ENCODE measurements around the gene ATP2C2.
"Not testable (repeated sequence)": the region's sequence is repeated elsewhere in the genome, so short reads cannot be mapped to it uniquely, and the experiment has no call there.

ATP2C2 gene

DNA sequence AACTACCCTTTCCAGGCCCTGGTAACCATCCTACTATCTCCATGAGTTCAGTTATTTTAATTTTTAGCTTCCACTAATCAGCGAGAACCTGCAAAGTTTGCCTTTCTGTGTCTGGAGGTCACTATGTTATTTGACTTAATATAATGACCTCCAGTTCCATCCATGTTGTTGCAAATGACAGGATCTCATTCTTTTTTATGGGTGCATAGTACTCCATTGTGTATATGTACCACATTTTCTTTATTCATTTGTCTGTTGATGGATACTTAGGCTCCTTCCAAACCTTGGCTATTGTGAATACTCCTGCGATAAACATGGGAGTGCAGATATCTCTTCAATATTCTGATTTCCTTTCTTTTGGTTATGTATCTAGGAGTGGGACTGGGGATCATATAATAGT lies 31.6 kb downstream of the ATP2C2 start:
- DNase-seq: not testable (repeated sequence)

DNA sequence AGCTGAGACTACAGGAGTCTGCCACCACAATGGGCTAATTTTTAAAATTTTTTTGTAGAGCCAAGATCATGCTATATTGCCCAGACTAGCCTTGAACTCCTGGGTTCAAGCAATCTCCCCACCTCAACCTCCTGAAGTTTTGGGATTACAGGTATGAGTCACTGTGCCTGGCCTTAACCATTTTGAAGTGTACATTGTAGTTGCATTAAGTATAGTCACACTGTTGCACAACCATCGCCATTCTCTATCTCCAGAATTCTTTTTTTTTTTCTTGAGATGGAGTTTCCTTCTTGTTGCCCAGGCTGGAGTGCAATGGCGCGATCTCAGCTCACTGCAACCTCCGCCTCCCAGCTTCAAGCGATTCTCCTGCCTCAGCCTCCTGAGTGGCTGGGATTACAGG lies 35.1 kb downstream of the ATP2C2 start:
- DNase-seq: not testable (repeated sequence)

DNA sequence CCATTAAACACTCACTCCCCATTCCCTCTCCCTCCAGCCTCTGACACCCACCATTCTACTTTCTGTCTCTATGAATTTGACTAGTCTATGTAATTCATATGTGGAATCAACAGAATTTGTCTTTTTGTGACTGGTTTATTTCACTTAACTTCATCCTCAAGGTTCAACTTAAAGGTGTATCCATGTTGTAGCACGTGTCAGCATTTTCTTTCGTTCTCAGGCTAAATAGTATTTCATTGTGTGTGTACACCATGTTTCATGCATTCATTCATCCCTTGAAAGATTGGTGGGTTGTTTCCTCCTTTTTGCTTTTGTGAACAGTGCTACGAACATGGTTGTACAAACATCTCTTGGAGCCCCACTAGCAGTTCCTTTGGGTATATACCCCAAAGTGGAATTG lies 36.0 kb downstream of the ATP2C2 start:
- DNase-seq: no peak

DNA sequence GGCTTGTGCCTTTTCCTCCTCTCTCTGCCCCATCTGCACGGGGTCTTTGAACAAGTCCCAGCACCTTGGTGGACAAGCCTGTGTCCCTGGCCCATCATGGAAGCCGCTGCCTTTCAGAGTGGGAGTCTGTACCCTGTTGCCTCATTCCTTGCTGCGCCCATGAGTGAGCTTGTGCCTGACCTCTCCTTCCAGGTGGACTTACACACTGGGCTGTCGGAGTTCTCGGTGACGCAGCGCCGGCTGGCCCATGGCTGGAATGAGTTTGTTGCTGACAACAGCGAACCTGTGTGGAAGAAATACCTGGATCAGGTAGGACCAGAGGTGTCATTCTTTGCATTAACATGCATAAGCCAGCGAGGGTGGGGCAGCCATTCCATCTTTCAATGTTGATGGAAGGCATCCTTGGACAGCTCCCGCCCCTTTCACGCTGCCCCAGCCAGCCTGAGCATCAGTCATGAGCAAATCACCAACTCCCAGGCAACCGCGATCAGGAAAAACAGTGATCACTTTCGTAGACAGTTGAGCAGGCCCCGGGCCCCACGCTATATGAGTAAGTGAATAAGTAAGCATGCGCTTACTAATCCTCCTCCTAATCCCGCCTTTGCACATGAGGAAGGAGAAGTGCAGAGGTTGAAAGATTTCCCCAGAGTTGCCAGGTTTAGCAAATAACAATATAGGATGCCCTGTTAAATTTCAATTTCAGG lies 36.8 kb downstream of the ATP2C2 start:
- DNase-seq: no peak

DNA sequence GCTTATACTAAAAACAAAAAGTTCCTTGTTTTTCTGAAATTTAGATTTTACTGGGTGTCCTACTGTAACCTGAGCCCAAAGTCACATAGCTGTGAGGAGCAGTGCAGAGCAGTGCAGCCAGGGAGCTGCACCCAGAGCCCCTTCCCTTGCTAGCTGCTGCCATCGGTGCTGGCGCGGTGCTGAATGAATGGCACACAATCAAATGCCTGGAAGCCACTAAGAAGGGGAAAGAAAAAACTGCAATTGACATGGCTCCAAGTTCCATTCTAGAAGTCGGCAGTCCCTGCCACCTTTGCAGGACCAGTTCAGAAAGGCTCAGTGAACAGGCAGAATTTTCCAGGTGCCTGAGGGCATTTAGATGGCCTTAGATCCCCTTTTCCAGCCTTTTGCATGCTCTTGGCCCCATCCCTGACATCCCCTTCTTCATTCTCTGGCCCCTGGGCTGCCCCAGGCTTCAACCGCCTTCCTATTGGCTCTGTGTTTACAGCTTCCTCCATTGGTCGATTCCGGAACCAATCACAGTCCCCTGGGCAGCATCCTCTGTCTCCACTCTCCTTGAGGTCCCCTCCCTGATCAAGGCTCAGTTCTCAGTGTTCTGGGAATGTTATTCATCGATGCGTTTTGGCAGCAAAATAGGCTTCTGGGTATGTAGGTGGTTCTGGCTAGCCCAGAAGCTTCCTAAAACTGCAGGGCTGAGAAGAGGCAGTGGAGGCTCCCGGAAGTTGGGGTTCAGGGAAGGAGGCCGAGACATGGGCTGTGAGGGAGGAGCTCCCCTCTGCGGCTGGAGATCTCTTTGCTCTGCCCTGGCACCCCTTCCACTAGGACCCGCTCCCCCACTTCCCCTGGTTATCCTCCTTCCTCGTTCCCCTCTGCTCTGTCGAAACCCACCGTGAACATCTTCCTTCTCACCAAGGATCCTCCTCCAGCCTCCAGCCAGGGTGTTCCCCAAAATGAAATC lies 37.9 kb downstream of the ATP2C2 start:
- DNase-seq: no peak

DNA sequence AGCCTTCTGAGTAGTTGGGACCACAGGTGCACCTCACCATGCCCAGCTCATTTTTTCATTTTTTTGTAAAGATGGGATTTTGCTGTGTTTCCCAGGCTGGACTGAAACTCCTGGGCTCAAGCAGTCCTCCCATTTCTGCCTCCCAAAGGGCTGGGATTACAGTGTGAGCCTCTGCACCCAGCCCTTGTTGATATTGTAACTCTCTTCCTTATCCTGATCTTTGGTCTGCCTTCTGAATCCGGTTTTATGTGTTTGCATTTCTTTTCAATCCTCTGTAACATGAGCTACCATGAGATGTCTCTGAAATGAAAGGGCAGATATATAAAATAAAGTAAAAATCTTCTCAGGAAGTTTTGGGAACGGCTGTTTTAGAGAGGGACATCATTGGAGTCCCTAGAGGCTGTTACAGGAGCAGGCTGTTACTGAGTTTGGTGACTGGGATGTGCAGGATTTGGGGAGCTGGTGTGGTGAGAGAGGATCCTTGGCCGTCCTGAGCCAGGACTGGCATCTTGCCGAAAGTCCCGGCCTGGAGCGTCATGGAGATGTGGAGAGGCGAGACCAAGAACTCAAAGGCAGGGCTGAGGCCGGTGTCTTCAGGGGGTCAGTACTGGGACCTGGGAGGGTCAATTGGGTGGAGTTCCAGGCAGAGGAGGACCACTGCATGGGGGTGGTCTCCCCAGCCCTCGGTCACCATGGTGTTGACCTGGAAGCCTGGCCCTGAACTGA lies 39.4 kb downstream of the ATP2C2 start:
- DNase-seq: no peak

DNA sequence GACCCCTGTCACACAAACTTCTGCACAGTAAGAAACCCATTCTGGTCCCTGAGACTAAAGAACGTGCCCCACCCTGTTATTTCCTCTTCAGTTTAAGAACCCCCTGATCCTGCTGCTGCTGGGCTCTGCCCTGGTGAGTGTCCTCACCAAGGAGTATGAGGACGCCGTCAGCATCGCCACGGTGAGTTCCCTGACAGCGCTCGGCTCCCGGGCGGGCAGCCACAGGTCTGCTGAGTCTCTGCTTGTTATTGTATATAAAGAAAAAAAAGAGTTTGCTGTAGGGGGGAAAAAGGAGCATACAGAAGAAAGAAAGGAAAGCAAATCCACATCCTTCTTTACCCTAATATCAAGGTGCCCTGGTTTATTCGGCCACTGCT lies 40.0 kb downstream of the ATP2C2 start:
- no peak for DNase-seq

DNA sequence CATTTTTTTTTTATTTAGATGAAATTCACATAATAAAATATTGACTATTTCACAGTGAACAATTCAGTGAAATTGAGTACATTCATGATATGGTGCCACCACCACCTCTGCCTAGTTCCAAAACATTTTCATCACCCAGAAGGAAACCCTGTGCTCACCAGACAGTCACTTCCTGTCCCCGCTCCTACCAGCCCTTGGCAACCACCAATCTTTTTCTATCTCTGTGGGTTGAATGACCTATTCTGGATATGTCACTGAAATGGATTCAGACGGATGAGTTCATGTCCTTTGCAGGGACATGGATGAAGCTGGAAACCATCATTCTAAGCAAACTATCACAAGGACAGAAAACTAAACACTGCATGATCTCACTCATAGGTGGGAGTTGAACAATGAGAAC lies 40.5 kb downstream of the ATP2C2 start:
- DNase-seq: no peak

DNA sequence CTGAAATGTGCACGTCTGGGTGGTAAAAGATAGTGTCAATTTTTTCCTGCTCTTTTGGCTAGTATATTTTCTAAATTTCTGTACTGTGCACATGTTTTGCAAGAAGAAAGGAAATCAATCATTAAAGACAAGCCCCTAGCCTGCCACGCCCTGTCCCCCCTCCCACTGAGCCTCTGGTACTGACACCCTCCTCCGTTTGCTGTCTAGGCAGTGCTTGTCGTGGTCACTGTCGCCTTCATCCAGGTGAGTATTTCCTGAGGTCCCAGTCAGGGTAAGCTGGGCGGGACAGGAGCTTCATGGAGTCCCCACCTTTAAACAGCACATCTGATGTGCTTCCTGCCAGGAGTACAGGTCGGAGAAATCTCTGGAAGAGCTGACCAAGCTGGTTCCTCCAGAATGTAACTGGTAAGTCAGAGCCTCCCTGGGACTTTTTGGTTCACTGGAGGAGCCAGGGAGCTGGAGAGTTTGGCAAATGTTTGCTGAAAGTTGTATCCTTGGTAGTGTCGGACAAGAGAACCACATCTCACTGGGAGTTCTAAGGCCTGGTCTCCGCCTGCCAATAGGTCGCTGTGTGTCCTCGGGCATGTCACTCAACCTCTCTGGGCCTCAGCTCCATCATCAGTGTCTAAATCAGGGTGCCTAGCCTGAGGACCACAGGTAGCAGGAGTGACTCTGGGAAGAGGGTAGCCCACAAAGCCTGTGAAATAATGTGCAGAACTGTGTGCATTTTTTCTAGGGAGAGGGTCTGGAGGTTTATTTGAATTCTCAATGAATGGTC lies 42.2 kb downstream of the ATP2C2 start:
- DNase-seq: no peak

DNA sequence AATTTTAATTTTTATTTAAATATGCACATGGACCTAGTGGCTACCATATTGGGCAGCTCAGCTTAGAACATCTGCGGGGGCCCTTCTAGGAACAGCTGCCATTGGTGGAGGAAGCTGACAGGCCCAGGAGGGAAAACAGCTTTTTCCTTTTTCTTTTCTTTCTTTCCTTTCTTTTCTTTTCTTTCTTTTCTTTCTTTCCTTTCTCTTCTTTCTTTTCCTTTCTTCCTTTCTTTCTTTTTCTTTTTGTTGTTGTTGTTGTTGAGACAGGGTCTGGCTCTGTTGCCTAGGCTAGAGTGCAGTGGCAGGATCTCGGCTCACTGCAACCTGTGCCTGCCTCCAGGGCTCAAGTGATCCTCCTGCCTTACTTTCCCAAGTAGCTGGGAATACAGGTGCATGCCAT lies 43.4 kb downstream of the ATP2C2 start:
- no peak for DNase-seq

DNA sequence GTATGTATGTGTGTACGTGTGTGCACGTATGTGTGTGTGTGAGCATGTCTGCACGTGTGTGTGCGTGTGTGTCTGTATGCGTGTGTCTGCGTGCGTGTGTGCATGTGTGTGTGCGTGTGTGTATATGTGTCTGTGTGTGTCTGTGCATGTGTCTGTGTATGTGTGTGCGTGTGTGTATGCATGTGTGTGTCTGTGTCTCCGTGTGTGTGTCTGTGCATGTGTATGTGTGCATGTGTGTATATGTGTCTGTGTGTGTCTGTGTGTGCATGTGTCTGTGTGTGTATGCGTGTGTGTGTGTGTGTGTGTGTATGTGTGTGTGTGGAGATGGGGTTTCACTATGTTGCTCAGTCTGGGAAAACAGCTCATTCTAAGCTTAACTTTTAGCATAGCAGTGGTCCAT lies 43.9 kb downstream of the ATP2C2 start:
- DNase-seq: no peak

DNA sequence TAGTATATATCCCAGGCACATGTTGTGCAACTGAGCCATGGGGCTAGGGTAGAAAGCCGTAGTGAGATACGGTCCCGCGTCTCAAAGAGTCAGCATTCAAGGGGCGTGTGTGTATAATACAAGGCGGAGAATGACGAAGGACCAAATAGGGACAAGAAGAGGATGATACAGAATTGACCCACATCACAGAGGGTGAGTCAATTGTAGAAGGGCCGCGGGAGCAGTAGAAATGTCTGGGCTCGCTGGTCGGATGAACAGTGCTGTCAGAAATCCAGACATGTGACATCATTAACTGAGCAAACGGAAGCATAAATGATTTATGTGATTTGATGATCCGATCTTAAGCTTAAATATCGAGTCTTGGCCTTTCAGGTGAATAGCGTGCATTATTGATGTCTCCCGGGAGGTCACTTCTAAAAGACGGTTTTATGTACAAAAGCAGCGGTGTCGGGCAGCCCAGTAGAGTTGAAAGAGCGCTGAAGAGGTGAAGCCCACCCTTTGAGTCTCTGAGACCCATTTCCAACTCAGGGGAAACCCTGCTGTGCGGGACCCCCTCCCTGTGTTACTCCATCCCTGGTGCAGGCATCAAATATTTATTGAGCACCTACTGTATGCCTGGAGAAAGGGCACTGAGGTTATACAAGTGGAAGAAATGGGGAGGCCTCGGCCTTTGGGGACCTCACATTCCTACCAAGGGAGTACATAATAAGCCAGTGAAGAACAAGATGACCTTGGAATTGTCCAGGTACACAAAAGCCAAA lies 45.1 kb downstream of the ATP2C2 start:
- DNase-seq: no peak

DNA sequence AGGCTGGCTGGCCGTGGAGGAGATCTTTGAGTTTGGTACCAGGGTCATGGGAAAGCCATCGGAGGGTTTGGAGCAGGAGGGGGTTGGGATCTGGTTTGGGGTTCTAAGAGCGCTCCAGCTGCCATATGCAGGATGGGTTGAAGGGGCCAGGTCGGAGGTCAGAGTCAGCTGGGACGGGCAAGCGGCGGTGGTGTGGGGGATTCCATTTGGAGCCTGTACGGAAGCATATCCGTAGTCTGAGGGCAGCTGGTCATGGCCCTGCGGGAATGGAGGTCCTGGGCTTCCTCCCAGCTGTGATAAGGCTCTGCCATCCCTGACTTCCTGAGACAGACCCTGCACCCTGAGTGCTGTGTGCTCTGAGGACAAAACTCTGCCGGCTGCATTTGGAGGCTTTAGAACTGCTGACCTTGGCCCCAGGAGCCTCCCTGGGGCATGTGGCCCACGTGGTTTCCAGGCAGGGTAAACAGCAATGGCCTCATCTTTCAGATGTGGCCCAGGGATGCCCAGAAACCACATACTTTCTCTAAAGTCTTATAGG lies 46.5 kb downstream of the ATP2C2 start:
- no peak for DNase-seq

DNA sequence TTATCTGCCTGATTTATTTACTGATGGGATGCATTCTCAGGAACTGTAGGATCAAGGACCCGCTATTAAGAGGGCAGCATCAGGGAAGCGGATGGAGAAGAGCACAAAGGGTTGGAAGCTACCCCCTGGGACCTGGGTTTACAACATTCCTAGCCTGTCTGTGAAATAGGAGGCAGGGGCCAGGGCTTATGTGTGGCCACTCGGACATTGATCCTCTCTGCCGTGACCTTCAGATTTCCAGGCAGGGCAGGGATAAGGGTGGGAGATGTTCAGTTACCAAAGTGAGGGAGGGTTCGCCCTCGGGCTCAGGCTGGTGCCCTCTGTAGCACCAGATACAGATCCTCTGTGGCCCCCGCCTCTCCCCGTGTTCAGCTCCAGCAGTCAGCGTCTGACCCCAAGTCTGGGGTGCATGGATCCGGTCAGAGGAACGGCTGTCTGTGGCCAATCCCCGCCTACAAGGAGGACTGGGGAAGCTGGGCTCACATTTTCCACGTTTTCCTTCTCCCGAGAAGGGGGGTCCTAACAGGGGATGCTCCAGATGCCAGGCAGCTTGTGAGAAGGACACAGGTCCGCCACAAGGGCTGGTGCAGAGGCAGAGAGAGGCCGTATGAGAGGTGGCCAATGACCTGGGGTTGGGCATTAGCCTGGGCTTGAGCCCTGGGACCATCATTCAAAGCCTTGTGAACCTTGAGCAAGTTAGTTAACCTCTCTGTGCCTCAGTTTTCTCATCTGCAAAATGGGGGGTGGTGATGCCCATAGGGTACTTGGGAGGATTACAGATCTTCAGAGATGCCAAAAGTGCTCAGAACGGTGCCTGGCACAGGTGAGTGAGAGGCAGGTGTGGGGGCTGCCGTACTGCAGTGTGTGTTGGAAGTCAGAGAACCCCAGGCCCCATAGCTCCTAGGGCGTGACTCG lies 48.3 kb downstream of the ATP2C2 start:
- DNase-seq: no peak

DNA sequence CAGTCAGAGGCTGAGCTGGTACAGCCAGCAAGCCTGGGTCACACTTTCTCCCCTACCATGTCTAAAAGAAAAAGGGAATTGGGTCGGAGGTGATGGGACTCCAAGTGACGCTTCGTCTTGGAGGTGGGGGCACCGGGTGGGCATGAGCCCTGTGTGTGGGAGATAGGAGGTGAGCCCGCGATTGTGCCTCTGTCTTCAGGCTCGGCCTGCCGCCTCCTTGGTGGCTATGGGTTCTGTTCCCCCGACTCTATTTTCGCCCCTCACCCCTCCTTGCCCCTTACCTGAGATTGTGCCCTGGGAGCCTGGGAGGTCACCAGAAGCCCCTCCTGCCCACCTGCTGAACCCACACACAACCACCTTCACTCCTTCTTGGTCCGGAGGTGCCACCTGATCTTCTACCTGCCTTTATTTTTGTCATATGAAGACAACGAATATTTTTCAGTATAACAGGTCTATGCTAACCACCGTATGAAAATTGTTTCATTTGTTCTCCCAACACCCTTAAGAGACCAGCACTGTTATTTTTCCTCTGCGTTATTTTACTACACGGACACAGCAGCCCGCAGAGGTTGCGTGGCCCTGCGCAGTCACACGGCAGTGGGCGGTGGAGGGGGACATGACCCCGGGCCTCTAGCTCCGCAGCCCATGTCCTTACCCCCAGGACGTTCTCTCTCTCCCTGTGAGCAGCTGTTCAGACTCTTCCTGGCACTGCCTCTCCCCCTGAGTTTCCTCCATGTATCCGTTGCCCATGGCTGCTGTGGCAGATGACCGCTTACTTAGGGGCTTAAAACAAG lies 49.9 kb downstream of the ATP2C2 start:
- no peak for DNase-seq

DNA sequence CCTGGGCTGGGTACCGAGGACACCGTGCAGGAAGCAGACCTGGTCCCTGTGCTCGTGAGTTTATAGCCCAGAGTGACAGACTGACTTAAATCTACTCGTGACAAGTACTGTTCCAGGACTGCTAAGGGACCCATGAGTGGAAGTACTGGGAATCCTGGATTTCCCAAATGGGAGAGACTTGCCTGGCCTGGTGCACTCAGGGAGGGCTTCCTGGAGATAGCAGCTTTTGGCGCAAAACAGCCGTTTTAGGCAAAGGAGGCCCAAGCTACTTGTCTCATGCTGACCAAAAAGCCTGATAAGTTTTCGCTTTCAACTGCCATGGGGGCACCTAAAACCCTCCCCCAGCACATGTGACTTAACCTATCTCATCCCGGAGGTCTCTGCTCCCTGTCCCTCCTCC lies 51.4 kb downstream of the ATP2C2 start:
- DNase-seq: no peak

DNA sequence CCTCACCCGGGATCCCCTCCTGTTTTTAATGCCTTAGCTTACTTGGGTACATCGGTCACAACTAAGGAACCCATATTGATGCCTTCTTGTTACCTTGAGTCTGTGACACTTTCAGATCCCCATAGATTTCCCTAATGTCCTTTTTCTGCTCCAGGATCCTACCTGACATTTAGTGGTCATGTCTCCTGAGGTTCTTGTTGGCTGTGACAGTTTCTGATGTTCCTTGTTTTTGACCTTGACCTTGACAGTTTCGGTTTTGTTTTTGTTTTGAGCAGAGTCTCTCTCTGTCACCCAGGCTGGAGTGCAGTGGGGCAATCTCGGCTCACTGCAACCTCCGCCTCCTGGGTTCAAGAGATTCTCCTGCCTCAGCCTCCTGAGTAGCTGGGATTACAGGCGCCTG lies 52.2 kb downstream of the ATP2C2 start:
- DNase-seq: not testable (repeated sequence)

DNA sequence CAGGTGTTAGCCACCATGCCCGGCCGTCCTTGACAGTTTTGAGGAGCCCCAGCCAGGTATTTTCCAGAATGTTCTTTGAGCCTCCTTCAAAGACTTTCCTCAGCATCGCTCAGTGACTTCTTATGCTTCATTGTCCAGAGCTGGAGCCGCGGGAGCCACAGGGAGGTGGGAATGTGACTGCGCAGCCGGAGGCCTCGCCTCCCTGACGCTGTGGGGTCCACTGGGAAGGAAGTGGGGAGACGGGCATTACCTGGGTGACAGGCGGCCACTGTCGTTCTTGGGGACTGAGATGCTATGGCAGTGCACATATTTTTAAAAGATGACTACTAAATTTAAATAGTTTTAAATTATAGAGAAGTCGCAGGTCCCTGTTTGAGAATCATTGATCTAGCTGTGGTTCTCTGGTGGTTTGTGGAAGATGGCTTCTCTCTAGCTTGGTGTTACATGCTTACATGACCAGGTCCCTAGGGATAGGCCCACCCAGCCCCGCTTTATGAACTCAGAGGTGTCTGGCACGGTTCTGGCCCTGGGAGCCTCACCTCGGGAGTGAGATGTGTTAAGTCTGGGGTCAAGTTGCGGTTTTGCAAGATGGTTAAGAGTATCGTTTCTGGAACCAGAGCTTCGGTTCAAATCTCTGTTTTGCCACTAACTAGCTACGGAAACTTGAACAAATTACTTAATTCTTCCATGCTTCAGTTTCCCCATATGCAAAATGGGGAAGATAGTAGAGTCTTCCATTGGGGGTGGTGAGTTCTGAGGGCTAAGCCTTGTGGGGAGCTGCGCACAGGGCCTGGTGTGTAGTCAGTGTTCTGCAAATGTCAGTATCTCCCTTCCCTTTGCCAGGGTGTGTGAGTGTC lies 53.0 kb downstream of the ATP2C2 start:
- DNase-seq: no peak

DNA sequence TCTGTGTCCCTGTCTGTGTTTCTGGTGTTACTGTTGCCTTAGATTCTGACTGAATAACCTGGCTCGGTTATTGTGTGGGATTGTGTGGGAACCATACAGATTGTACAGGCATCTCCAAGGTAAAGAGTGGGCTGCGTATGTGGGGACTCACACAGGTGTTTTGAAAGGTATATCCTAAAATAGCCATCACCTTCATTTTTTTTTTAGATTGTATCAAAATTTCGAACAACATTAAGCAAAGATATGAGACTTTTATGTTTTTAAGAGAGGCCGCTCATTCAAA lies 53.5 kb downstream of the ATP2C2 start:
- DNase-seq: no peak

Data from stimulated activated naive CD4-positive, alpha-beta T cell (primary cell).